ENCODE data around the gene SLC12A9. TPM values are rescaled to one million over a fixed set of nuclear protein-coding genes. Genes with fewer than 3 reads are reported as not detected.
A peak's percentile ranks its signal among the peaks of the same experiment; 100 is the strongest.

Gene SLC12A9
- total and polyA plus RNA-seq, 12 donors = 4.8 to 15.7 (median 7.3) TPM

- Histone ChIP-seq H3K27me3 (no peaks in the 10 kb centered on the region), H3K4me1 (peaks cover 0 to 9% (median 0%) of the 10 kb centered on the region in 9 donors), H3K36me3 (peaks cover 0 to 99% (median 20%) of the 10 kb centered on the region in 9 donors), H3K4me3 (no peak overlapping the region), H3K9me3 (no peaks in the 10 kb centered on the region), H3K27ac (no peak overlapping the region)
- DNase-seq (no peak), ATAC-seq (no peak)
- 77 to 78% methylated on average over 6 of the region's 6 CpGs for WGBS, 2 donors
- no peak for TF ChIP-seq CTCF (IDR thresholded peaks at IDR 0.05)
- intact Hi-C loops (cut with DNase I) = no loop called here
Observed at GRCh38 chr7:100818825-100819224, 33.7 kb upstream of the SLC12A9 start.

- no peaks in the 10 kb centered on the region for H3K27me3 ChIP-seq
- no peaks in the 10 kb centered on the region for H3K9me3 ChIP-seq
- no peak overlapping the region for H3K27ac ChIP-seq
- peaks cover 0 to 98% (median 20%) of the 10 kb centered on the region in 9 donors for H3K36me3 ChIP-seq
- H3K4me1 ChIP-seq = peaks cover 0 to 16% (median 5%) of the 10 kb centered on the region in 9 donors
- 93% methylated on average over 23 of the region's 23 CpGs for WGBS, 2 donors
- intact Hi-C loops (cut with DNase I) = no loop called here
- DNase-seq (no peak), ATAC-seq (peak in 1 of 8 donors; percentile 20)
- TF ChIP-seq CTCF (IDR thresholded peaks at IDR 0.05) = no peak
- no peak overlapping the region for H3K4me3 ChIP-seq
Observed at GRCh38 chr7:100819586-100819985, 32.9 kb upstream of the SLC12A9 start.

GRCh38 chr7:100822236-100823139 lies 30.0 kb upstream of the SLC12A9 start:
- 91 to 93% methylated on average over 43 of the region's 43 CpGs for WGBS, 2 donors
- H3K27ac ChIP-seq = no peak overlapping the region
- DNase-seq (no peak), ATAC-seq (no peak)
- H3K4me3 ChIP-seq = no peak overlapping the region
- H3K27me3 ChIP-seq = peaks cover 0 to 24% (median 0%) of the 10 kb centered on the region in 7 donors
- TF ChIP-seq CTCF (IDR thresholded peaks at IDR 0.05) = no peak
- H3K9me3 ChIP-seq = no peaks in the 10 kb centered on the region
- H3K4me1 ChIP-seq = peaks cover 0 to 35% (median 17%) of the 10 kb centered on the region in 9 donors
- intact Hi-C loops (cut with DNase I) = no loop called here
- peaks cover 0 to 69% (median 20%) of the 10 kb centered on the region in 9 donors for H3K36me3 ChIP-seq

GRCh38 chr7:100823140-100823525 lies 29.4 kb upstream of the SLC12A9 start:
- TF ChIP-seq CTCF (IDR thresholded peaks at IDR 0.05) = no peak
- Histone ChIP-seq H3K4me3 (no peak overlapping the region), H3K36me3 (peaks cover 0 to 63% (median 20%) of the 10 kb centered on the region in 9 donors), H3K9me3 (no peaks in the 10 kb centered on the region), H3K27ac (no peak overlapping the region), H3K4me1 (peaks cover 0 to 39% (median 19%) of the 10 kb centered on the region in 9 donors), H3K27me3 (peaks cover 0 to 30% (median 0%) of the 10 kb centered on the region in 7 donors)
- intact Hi-C loops (cut with DNase I) = no loop called here
- no peak for ATAC-seq
- WGBS, 2 donors = 77 to 85% methylated on average over 7 of the region's 7 CpGs
- DNase-seq = no peak

Measured in heart right ventricle (tissue), 16 donors.